A549 treated with Mapracorat at 1 μM for 4 hours (cell line): Measurements from ENCODE around the gene COL1A1. TPM values are rescaled to one million over a fixed set of nuclear protein-coding genes. Genes with fewer than 3 reads are reported as not detected.

Experiments
- total RNA-seq: library from RNA; stranded (reverse); fragments of 200-300 nt; extraction: Qiagen RNA extraction; gene quantifications from 5 replicates; pipeline ENCODE4 v1.2.3, GENCODE V29; 2022

Gene COL1A1
- 4.4 to 11.5 TPM (median 8.0 TPM) in 5 replicates for total RNA-seq

DNA sequence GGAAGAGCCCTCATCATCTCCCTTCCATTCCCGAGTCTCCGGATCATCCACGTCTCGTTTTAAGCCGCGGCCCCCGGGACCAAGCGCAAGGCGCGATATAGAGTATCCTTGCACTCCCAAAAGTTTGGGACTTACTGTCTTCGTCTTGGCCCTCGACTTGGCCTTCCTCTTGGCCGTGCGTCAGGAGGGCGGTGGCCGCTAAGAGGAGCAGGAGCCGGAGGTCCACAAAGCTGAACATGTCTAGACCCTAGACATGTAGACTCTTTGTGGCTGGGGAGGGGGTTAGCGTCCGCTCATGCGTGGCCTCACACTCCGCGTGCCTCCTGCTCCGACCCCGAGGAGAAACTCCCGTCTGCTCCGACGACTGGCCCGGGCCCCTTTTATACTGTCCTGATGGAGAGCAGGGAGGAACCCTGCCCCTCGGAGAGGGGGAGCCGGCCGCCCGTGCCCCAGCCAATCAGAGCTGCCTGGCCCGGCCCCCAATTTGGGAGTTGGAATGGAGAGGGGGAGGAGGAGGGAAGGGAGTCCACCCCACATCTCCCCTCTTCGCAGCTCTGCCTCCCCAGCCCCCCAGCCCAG, at the start of gene COL1A1:
Gene COL1A1 (minus strand): TSS at position 356 of the 579 bp plus-strand sequence. CDS start 118 bp downstream, at position 238.

DNA sequence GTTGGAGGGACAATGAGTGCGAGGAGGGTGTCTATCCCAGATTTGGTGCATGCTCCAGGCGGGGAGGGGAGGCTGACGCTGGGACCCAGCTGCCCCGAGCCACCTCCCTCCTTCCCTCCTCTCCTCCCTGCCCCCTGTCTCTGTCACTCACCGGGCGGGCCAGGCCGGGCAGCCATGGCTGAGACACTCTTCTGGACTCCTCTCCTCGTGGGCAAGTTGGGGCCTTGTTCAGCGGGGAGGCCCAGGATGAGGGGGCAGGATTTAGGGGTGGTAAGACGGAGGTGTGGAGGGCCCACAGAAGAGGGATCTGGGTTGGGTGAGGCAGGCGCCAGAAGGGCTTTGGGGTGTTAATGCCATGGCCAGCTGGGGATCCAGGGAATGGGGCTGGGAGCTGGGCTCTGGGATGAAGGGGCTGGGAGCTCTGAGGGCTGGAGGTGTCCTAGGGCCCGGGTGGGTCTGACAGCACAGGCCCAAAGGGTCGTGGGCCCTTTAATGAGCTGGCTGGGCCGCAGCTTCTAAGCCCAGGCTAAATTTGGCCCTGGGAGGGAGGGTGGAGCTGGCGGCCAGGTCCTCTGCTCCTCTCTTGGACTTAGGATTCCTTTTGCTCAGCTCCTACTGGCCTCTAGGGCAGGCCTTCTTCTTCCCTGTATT, 35.4 kb downstream of the COL1A1 start, which contains the start of gene SGCA:
Gene SGCA (plus strand): TSS at position 139 of the 651 bp plus-strand sequence. CDS start 36 bp downstream, at position 175.

DNA sequence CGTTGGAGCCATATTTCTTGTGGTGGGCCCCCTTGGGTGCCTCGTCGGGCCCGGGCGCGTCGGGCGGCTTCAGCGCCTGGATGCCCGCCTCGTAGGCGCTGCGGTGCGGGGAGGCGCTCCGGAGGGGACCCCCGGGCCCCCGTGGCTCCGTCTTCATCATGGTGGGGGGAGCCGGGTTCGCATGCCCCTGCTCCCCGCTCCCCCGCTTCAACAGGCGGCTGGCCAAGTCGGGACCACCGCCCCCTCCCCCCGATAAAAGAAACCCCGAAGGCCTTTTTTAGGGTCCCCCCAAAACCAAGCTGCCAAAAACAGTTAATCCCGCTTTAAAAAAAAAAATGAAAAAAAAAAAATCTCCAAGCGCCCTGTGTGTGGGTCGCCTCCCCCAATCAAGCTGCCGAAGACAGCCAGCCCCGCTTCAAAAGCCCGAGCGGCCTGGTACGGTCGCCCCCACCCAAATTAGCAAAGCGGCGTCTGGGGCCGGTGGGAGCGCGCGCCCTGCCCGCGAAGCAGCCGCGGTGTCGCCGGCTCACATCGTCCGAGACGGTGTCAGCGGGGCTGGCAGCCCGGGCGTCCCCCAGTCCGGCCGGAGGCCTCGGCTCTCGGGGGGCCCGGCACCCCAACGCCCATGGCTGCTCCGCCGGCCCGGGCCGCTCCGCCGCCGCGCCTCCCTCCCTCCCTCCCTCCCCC, 50.9 kb downstream of the COL1A1 start, which contains the start of gene PPP1R9B:
Gene PPP1R9B (minus strand): TSS at position 324 of the 687 bp plus-strand sequence. CDS start 164 bp downstream, at position 160.

Other genes with a start within 250 kb of the COL1A1 start
- 2.1 to 3.3 TPM (median 2.9 TPM) in 5 replicates for gene DLX4, start 232.4 kb downstream of the COL1A1 start, total RNA-seq
- 0.07 to 0.21 TPM (median 0.10 TPM) in 4 of 5 replicates, not detected in the other for gene DLX3, start 206.4 kb downstream of the COL1A1 start, total RNA-seq
- 379 to 446 TPM (median 427 TPM) in 5 replicates for gene ITGA3, start 145.5 kb downstream of the COL1A1 start, total RNA-seq
- gene PDK2, start 106.3 kb downstream of the COL1A1 start, total RNA-seq = 15.7 to 20.0 TPM (median 17.0 TPM) in 5 replicates
- 0.13 to 0.50 TPM (median 0.37 TPM) in 5 replicates for gene SAMD14, start 71.5 kb downstream of the COL1A1 start, total RNA-seq
- gene PPP1R9B, start 51.0 kb downstream of the COL1A1 start, total RNA-seq = 38.9 to 52.2 TPM (median 51.3 TPM) in 5 replicates
- gene SGCA, start 35.6 kb downstream of the COL1A1 start, total RNA-seq = 0.60 to 2.7 TPM (median 1.6 TPM) in 5 replicates
- gene TMEM92, start 72.8 kb upstream of the COL1A1 start, total RNA-seq = 16.2 to 21.1 TPM (median 18.5 TPM) in 5 replicates
- gene XYLT2, start 144.5 kb upstream of the COL1A1 start, total RNA-seq = 17.7 to 24.3 TPM (median 20.9 TPM) in 5 replicates
- 132 to 166 TPM (median 145 TPM) in 5 replicates for gene MRPL27, start 171.6 kb upstream of the COL1A1 start, total RNA-seq
- 14.5 to 16.8 TPM (median 14.9 TPM) in 5 replicates for gene EME1, start 171.6 kb upstream of the COL1A1 start, total RNA-seq
- 233 to 241 TPM (median 239 TPM) in 5 replicates for gene LRRC59, start 195.9 kb upstream of the COL1A1 start, total RNA-seq
- gene ACSF2, start 224.6 kb upstream of the COL1A1 start, total RNA-seq = 9.1 to 14.9 TPM (median 12.5 TPM) in 5 replicates